ENCODE measurements around the gene TKFC.

Gene TKFC

DNA sequence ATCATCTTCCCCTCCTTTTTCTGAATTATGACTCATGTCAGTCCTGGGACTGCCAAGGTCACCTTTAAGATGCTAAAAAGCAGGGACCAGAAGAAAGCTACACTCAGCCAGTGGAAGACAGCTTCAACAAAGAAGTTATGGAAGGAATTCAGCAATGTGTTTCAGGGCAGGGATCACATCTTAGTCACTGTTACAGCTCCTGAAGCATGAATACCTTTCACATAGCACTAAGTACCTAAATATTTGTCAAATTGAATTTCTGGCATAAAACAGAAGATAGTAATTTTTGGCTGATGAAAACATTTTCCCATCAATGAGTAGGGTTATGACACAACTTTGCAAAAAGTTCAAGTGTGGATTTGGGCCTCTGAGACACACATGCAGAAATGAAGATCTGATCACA is 5.4 kb upstream of the TKFC start:
- no peak for DNase-seq

DNA sequence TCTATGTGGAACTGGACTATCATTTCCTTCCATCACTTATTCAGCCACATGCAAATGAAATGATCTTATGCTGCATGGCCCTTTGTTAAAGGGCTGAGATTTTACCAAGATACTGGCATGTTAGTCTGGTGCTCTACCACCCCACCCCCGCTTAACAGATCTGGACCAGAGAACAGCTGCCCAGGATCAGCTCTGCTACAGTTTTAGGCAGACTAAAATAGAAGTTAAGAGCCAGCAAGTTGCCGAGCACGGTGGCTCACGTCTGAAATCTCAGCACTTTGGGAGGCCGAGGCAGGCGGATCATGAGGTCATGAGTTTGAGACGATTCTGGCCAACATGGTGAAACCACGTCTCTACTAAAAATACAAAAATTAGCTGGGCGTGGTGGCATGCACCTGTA is 4.7 kb upstream of the TKFC start:
- no peak for DNase-seq

DNA sequence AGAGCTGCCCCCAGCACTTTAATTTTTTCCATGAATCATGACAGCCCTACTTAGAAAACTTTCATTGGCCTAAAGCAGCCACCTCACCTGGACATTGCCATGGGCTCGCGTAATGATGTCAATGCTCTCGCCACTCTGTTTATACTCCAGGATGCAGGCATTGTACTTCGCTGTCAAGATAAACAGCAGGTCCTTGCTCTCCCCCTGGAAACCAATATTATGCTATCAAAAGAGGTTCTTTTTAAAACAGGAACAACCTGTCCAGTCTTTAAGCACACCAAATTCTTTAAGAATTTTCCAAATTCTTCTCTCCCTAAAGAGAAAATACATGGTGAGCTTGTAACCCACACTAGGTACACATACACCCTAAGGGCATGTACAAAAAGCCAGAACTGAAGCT is 3.2 kb upstream of the TKFC start:
- no peak for DNase-seq

DNA sequence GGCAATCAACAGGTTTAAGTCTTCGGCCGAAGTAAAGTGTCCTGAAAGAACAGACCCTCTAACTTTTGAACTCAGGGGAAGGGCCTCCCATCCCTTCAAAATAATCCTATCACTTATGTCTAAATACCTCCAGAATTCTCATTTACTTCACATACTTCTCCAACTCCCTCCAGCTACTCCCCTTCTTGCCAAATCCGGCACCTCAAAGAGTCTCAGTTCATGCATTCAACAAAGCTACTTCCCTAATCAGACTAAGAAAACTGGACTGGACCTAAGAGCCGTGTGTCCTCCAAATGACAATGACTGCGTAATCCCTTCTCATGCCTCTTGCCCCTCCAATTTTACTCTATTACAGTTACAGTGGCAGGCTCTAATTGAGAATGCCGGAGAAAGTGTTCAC is 1.4 kb upstream of the TKFC start:
- no peak for DNase-seq

DNA sequence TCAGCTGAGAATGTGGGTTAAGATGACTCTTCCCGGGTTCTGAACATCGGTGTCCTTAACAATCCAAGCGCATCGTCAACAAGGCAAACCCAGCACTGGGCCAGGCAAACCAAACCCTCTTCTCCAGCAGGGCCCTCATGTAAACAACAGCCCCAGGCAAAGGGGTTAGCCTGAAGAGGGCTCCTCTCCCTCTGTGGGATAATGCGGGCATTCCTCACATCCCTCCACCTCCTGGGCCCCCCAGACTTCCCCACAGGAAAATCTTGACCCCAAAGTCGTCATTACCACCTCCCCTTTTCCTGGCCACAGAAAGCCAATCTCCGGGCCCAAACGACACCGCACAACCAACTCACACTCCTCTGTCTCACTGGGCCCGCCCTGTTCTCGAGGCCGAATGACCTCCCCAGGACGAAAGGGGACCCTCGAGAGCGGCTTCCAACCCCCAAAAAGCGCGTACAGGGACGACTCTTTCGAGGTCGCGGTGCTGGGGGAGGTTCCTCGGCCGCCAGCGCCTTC is 689 bp upstream of the TKFC start:
- no peak for DNase-seq

DNA sequence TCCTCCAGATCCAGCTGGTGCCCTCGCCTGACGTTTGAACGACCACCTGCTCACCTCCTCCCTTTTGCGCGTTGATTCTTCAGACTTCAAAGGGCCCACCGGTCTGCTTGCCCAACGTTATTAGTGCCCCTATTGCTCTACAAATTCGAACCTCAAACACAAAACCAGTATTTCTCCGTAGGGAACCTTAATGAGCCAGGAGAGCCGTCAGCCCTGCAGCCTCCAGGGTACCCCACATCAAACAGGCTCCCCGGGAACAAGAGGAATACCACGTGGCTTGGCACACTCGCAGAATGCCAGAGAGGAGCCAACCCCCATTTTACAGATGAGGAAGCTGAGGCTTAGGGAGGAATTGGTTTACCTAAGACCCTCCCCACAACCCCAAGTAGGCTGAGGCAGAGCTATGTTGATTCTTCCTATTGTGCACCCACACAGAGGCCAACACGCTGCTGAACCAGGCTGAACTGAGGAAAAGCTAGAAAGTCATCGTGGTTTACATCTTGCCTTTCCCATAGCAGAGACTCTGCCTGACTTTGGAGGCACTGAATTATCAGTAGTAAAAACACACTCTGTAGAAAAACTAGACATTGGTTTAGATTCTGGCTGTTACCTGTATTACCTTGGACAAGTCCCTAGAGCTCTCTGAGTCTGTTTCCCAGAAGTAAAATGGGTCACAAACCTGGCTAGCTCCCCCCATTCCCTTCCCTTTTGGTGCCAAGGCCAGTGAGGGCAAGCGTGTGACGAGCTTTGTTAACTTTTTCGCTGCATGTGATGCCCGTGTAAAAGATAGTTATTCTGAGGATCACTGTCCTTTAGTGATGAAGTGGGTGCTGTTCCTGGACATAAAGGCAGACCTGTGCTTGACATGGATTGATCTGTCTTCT is 764 bp downstream of the TKFC start:
- DNase-seq: no peak

DNA sequence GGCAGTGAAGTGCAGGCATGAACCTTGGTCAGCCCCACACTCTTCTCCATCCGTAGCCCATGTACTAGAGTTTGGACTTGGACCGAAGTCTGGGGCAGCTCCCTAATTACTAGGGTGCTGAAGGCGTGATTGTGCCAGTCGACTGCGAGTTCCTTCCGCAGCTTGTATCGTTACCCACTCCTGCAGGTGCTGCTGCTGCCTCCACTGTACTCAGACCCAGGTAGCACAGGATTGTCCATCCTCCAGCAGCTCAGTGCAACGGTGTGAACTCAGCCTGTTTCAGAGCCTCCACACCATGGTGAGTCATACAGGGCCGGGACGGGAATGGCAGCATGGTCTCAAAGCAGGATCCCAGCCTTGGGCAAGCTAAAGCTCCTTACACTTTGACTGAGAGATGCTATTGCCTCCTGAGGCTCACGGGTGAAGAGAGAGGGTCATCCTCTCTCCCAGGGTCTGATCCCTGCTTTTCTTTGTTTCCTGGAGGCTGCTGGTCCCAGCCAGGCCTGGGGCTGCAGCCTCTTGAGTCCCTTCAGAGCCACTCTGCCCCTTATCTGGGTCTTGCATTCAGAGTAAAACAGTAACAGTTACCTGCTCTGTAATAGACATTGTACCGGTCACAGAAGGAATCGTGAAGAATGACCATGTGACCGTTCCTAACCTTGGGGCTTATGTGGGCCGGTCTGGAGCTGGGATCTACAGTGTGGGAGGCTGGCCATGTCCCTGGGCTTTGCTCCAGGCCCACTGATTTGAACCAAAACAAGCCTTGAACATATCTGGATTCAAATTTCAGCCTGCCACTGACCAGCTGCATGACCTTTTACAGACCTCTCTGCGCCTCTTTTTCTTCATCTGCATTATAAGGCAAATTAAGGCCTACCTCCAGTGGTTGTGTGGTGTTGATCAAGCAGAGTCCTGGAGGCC is 1.7 kb downstream of the TKFC start:
- no peak for DNase-seq

DNA sequence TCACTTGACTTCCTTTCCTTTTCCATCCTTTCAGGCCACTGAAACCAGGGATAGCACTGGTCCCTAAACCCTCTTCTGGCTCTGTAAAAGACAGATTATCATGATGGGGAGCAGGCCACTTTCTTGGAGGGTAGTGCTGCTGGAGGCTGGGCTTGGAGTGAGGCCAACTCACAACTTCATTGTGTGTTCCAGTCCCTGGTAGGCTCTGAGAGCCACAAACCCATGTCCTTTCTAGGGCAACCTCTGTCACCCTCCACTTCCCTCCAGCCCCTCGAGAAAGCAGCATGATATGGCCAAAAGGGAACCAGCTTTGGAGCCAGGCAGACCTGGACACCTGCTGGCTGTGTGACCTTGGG is 2.3 kb downstream of the TKFC start:
- no peak for DNase-seq

DNA sequence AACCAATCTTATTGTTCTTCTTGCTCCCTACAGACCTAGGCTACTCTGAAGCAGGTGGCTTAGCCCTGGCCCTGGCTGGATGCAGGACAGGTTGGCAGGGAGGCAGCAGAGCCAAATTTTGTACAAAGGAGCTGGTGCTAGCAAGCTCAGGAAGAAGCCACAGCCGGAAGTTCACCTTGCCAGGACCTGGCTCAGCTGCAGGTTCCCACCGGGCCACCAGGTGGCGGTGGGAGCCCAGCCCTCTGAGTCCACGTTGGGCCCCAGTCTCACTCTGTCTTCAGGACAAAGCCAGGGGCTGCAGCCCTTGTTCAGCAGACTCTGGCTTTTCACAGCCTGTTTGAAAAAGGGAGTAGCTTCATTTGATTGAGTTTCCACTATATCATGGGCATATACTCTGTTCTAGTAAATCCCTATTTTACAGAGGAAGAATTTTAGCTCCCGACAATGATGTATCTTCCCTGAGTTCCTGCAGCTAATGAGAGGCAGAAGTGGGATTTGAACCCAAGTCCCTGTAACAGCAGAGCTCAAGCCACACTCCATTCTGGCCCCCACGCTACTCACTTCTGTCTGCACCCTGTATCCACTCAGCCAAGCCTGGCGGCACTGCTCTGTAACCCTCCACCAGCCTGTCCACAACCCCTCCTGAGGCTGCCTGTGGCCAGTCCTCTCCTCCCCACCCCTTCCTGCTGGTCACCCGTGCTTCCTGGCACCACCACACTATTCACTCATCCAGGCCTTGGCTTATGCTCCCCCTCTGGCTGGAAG is 3.3 kb downstream of the TKFC start:
- DNase-seq: peak; percentile 85

DNA sequence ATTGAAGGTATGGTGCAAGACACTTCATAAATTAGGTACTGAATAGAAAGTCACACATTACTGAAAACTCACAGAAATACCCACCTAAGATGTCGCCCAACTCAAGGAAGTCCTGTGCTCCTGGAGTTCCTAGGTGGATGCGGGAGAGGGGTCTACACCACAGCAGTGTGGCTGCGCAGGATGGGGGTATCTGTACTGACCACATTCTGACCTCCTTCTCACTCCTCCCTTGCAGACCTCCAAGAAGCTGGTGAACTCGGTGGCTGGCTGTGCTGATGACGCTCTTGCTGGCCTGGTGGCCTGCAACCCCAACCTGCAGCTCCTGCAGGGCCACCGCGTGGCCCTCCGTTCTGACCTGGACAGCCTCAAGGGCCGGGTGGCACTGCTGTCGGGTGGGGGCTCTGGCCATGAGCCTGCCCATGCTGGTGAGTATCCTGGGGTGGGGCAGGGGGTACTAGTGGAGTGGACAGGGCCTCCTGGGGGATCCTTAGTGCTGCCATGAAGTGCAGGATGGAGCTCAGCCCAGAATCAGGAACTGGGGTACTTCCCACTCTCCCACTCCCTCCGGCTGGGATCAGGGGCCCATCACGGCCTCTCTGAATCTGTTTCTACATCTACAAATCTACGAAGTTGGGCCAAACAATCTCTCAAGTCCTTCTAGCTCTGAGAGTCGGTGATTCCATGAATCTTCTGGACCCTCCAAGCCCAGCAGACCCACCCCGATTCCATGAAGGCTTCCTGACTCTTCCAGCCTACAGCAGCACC is 4.9 kb downstream of the TKFC start:
- no peak for DNase-seq

DNA sequence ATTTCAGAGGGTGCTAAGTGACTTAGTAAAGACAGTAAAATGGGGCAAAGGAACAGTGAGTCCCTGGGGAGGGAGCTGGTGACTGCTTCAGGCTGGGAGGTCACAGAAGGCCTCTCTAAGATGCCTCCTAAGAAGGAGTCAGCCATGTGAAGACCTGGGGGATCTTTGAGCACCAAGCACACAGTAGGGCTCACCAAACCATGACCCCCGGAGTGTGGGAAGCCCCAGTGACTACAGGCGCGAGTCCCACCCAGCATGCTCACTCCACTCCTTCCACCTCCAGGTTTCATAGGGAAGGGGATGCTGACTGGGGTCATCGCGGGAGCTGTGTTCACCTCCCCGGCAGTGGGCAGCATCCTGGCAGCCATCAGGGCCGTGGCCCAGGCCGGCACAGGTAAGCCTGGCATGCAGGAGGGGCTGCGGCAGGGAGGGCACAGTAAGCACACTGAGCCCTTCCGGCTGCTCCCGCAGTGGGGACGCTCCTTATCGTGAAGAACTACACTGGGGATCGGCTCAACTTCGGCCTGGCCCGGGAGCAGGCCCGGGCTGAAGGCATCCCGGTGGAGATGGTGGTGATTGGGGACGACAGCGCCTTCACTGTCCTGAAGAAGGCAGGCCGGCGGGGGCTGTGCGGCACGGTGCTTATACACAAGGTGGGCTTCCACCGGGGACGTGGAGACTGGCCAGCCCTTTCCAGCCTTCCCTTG is 5.9 kb downstream of the TKFC start:
- no peak for DNase-seq

DNA sequence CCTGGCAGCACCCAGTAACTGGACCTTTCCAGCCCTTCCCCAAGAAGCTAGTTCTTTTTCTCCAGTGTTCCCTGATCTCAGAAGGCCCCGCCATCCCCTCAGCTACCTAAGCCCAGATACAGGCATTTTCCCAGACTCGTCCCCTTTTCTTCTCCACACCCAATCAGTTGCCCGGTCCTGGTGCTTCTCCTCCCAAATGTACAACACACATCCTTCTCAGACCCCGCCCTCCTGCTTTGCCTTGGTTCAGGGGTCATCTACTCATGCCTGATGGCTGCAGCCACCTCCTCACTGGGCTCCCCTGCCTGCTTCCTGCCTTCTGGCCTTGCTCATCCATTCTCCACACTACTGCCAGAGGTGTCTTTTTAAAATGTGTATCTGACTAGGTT is 6.5 kb downstream of the TKFC start:
- DNase-seq: no peak

DNA sequence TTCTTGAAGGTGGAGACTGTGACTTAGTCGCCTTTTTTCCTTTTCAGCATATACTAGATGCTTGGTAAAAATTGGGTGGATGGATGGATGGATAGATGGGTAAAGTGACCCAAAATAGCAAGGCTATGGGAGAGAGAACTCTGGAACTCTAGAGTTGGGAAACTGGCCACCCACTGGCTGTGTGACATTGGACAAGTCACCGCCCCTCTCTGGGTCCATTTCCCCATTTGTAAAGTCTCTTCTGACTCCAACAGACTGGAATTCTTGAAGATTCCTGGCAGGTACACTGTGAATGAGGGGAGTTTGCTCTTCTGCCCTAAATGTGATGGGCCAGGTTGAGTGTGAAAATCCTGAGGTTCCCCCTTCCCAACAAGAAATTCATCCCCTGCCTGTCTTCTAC is 8.0 kb downstream of the TKFC start:
- DNase-seq: no peak

DNA sequence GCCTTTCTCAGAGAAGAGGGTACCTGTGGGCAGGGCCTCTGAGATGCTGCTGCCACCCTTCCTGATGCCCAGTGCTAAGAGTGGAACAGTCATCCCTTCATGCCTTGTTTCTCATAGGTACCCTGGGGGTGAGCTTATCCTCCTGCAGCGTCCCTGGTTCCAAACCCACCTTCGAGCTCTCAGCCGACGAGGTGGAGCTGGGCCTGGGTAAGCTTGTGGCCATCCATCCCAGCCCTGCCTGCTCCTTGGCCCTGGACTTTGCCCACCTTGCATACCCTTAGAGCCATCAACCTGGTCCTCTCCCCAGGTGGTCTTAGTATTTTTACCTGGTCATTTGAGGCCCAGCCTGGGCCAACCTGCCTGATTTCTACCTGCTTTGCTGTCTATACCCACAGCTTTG is 8.7 kb downstream of the TKFC start:
- no peak for DNase-seq

DNA sequence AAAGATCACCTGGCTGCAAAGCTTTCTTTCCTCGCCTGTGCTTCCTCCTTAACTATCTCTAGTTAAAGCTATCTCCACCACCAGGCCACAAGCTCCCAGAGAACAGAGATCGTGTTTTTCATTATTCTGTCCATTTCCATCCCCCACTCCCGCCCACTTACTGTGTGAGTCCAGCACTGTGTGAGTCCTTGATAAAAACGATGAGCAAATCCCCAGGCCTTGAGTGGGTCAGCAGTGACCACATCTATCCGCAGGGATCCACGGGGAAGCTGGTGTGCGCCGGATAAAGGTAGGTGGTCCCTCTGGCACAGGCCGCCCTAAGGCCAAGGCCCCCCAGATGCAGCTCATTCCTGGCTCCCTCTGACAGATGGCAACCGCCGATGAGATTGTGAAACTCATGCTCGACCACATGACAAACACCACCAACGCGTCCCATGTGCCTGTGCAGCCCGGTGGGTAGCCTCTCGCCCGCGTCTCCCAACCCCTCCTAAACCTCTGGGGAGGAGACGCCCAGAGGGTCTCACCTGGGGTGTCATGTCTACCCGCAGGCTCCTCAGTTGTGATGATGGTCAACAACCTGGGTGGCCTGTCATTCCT is 9.3 kb downstream of the TKFC start:
- DNase-seq: no peak

DNA sequence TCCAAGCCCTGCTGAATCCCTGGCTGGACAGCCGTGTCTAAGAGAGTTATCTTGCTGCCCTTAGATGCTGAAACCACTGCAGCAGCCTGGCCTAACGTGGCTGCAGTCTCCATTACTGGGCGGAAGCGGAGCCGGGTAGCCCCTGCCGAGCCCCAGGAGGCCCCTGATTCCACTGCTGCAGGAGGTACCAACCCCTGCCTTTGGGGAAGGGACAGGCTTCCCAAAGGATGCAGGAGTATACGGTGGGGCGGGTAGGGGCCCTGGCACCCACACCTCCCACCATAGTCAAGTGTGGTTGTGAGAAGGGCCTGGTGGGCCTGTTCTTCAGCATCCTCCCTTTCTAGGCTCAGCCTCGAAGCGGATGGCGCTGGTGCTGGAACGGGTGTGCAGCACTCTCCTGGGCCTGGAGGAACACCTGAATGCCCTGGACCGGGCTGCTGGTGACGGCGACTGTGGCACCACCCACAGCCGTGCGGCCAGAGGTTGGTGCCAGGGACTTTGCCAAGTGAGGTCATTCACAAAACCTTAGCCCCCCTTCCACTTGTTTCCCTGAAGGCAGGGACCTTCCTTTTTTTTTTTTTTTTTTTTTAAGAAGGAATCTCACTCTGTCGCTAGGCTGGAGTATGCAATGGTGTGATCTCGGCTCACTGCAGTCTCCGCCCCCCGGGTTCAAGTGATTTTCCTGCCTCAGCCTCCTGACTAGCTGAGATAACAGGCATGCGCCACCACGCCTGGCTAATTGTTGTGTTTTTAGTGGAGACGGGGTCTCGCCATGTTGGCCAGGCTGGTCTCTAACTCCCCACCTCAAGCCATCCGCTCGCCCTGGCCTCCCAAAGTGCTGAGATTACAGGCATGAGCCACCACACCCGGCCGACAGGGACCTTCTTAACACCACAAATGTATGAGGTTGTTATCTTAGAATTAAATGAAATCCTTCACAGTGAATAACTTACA is 11.0 kb downstream of the TKFC start:
- DNase-seq: no peak

DNA sequence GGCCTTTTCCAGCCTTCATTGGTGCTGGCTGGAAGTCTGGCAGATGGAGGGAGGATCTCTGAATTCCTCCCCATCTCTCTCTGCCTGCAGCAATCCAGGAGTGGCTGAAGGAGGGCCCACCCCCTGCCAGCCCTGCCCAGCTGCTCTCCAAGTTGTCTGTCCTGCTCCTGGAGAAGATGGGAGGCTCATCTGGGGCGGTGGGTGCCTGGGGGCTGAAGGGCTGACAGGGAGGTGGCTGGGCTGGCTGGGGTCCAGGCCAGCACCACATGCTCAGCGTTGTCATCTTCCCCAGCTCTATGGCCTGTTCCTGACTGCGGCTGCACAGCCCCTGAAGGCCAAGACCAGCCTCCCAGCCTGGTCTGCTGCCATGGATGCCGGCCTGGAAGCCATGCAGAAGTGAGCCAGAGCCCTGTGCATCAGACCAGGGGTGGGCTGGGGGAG is 12.2 kb downstream of the TKFC start:
- DNase-seq: no peak

DNA sequence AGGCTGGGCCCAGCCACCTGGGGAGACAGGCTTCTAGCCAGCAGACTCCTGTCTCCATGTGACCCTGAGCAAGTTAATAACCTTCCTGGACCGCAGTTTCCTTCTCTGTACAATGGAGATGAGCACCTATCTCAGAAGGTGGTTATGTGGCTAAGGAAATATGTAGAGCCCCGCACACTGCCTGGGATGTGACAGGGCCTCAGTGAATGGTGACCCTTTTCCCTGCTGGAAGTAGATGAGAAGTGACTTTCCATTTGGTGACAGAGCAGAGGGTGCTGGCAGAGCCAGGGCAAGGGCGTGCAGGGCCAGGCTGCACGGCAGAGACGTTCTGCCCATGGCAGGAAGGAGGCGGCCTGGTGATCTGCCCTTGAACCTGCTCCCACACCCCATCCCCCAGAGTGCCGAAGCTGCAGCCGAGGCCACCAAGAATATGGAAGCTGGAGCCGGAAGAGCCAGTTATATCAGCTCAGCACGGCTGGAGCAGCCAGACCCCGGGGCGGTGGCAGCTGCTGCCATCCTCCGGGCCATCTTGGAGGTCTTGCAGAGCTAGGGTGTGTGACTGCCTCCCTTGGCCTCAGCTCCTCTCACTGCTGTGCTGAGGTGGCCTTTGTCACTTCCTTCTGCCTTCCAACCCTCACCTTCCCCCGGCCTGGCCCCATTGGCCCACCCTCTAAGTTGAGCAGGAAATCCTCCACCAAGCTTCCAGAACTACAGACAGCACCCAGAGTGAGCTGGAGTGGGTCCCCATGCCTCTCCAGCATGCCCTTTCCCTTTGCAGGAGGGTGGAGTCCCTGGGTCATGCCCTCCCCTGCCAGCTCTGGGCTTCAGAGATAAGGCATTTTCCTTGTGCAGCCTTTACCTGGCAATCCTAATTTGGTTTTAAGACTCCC is 13.2 kb downstream of the TKFC start:
- DNase-seq: no peak

DNA sequence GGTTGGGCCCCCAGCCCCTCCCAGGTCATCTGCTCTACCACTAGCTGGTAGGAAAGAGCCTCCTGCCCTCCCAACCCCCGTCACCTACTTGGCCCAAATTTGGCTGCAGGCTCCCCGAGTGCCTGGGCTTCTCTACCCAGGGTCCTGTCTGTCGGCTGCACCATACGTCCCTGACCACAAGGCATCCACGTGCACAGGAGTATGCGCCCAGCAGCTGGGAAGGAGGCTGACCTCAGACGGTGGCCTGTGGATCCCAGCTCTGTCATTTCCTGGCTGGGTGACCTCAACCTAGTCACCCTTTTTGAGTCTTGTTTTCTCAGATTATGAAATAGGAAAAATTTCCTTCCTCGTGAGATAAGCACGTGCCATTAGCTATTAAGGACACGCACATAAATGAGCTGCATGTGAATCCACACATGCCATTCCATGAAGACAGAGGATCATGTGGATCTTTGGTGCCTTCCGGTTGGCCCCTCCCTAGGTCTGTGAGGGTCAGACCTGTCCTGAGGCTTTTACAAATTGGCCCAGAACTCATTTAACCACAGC is 15.0 kb downstream of the TKFC start:
- no peak for DNase-seq

Data from activated T-cell treated with anti-CD3 and anti-CD28 coated beads, Interleukin-2, amount 50 U/mL, for 1 hour (primary cell).